Prostate gland (tissue), 2 donors: ENCODE results near the gene BICC1.

Experiments
- POLR2AphosphoS5 ChIP-seq: sonication (generic); formaldehyde crosslinking; IDR thresholded peaks from one replicate; pipeline ENCODE4 v1.6.1; 2017; ENCODE audit warnings: antibody characterized with exemption
- TF ChIP-seq, protein P1 (sequence below), 4 experiments: fragments of 200-600 bp in 2 of 4; fragments of 450-650 bp in 2 of 4; sonication (generic) in 2 of 4; IDR thresholded peaks; 1 replicate in 3 of 4; 2 replicates in 1 of 4; pipeline ENCODE4 v1.5.1; 2016 to 2019; ENCODE audit warnings: antibody characterized with exemption in 4 of 4, mild to moderate bottlenecking in 2 of 4, moderate library complexity in 2 of 4

DNA sequence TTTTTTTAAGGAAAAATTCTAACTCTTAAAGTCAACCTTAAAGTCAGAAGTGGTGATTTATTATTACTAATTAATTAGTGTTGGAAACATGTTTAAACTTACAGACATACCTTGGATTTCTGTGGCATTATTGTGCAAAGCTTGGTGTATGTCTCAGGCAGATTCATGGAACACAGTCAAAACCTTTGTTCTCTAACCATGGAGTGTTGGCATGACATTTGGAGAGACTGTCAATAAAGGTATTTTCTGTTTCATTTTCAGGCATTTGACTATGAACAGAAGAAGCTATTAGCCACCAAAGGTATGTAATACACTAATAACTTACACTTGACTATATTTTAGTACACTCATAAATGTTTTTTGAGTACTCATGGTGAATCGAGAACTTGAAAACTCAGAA is 293.7 kb downstream of the BICC1 start:
- TF ChIP-seq, protein P1, sequence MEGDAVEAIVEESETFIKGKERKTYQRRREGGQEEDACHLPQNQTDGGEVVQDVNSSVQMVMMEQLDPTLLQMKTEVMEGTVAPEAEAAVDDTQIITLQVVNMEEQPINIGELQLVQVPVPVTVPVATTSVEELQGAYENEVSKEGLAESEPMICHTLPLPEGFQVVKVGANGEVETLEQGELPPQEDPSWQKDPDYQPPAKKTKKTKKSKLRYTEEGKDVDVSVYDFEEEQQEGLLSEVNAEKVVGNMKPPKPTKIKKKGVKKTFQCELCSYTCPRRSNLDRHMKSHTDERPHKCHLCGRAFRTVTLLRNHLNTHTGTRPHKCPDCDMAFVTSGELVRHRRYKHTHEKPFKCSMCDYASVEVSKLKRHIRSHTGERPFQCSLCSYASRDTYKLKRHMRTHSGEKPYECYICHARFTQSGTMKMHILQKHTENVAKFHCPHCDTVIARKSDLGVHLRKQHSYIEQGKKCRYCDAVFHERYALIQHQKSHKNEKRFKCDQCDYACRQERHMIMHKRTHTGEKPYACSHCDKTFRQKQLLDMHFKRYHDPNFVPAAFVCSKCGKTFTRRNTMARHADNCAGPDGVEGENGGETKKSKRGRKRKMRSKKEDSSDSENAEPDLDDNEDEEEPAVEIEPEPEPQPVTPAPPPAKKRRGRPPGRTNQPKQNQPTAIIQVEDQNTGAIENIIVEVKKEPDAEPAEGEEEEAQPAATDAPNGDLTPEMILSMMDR (IDR thresholded peaks at IDR 0.05), result no peak
- TF ChIP-seq POLR2AphosphoS5, result no peak
